HEK293 (cell line): ENCODE data around the gene GALNT2.

Experiments used
- KLF1 ChIP-seq: fragments of 450-650 bp; formaldehyde crosslinking; IDR thresholded peaks from 2 replicates; pipeline ENCODE4 v1.5.1; 2016; ENCODE audit warnings: missing biosample characterization, missing genetic modification characterization
- REST ChIP-seq: fragments of 450-650 bp; formaldehyde crosslinking; IDR thresholded peaks from 2 replicates; pipeline ENCODE4 v1.5.1; 2016; ENCODE audit warnings: missing biosample characterization, missing genetic modification characterization
- TRIM28 ChIP-seq: IDR thresholded peaks from 2 replicates; pipeline ENCODE4 v1.6.1; 2011; ENCODE audit warnings: low read length, control low read depth, borderline replicate concordance
- ZBTB21 ChIP-seq: fragments of 450-650 bp; formaldehyde crosslinking; IDR thresholded peaks from 2 replicates; pipeline ENCODE4 v1.5.1; 2017; ENCODE audit warnings: missing biosample characterization, missing genetic modification characterization
- ZFP41 ChIP-seq: fragments of 450-650 bp; formaldehyde crosslinking; IDR thresholded peaks from 2 replicates; pipeline ENCODE4 v1.5.1; 2016; ENCODE audit warnings: missing biosample characterization, missing genetic modification characterization, borderline replicate concordance
- ZNF433 ChIP-seq: fragments of 450-650 bp; formaldehyde crosslinking; IDR thresholded peaks from 2 replicates; pipeline ENCODE4 v1.5.1; 2016; ENCODE audit warnings: missing biosample characterization, missing genetic modification characterization, low read depth
- TF ChIP-seq, protein P1 (sequence below): fragments of 450-650 bp; formaldehyde crosslinking; conservative IDR thresholded peaks from 2 replicates; pipeline ENCODE4 v1.5.1; 2016; ENCODE audit warnings: low read depth, missing biosample characterization, missing genetic modification characterization
- TF ChIP-seq, protein P2 (sequence below): fragments of 450-650 bp; formaldehyde crosslinking; IDR thresholded peaks from 2 replicates; pipeline ENCODE4 v1.5.1; 2016; ENCODE audit warnings: missing biosample characterization, missing genetic modification characterization
- TF ChIP-seq, protein P3 (sequence below): fragments of 450-650 bp; formaldehyde crosslinking; IDR thresholded peaks from 2 replicates; pipeline ENCODE4 v1.5.1; 2017; ENCODE audit warnings: missing biosample characterization, missing genetic modification characterization

GRCh38 chr1:230308039-230308438 lies 241.0 kb downstream of the GALNT2 start:
- TF ChIP-seq, protein P1, sequence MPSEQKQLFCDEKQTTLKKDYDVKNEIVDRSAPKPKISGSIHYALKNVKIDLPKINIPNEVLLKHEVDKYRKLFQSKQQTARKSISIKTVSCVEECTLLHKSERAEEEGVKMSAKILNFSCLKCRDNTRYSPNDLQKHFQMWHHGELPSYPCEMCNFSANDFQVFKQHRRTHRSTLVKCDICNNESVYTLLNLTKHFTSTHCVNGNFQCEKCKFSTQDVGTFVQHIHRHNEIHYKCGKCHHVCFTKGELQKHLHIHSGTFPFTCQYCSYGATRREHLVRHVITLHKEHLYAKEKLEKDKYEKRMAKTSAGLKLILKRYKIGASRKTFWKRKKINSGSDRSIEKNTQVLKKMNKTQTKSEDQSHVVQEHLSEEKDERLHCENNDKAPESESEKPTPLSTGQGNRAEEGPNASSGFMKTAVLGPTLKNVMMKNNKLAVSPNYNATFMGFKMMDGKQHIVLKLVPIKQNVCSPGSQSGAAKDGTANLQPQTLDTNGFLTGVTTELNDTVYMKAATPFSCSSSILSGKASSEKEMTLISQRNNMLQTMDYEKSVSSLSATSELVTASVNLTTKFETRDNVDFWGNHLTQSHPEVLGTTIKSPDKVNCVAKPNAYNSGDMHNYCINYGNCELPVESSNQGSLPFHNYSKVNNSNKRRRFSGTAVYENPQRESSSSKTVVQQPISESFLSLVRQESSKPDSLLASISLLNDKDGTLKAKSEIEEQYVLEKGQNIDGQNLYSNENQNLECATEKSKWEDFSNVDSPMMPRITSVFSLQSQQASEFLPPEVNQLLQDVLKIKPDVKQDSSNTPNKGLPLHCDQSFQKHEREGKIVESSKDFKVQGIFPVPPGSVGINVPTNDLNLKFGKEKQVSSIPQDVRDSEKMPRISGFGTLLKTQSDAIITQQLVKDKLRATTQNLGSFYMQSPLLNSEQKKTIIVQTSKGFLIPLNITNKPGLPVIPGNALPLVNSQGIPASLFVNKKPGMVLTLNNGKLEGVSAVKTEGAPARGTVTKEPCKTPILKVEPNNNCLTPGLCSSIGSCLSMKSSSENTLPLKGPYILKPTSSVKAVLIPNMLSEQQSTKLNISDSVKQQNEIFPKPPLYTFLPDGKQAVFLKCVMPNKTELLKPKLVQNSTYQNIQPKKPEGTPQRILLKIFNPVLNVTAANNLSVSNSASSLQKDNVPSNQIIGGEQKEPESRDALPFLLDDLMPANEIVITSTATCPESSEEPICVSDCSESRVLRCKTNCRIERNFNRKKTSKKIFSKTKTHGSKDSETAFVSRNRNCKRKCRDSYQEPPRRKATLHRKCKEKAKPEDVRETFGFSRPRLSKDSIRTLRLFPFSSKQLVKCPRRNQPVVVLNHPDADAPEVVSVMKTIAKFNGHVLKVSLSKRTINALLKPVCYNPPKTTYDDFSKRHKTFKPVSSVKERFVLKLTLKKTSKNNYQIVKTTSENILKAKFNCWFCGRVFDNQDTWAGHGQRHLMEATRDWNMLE (tag by site-specific recombination) = no peak
- TF ChIP-seq, protein P2, sequence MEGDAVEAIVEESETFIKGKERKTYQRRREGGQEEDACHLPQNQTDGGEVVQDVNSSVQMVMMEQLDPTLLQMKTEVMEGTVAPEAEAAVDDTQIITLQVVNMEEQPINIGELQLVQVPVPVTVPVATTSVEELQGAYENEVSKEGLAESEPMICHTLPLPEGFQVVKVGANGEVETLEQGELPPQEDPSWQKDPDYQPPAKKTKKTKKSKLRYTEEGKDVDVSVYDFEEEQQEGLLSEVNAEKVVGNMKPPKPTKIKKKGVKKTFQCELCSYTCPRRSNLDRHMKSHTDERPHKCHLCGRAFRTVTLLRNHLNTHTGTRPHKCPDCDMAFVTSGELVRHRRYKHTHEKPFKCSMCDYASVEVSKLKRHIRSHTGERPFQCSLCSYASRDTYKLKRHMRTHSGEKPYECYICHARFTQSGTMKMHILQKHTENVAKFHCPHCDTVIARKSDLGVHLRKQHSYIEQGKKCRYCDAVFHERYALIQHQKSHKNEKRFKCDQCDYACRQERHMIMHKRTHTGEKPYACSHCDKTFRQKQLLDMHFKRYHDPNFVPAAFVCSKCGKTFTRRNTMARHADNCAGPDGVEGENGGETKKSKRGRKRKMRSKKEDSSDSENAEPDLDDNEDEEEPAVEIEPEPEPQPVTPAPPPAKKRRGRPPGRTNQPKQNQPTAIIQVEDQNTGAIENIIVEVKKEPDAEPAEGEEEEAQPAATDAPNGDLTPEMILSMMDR (tag by site-specific recombination) = no peak
- TF ChIP-seq TRIM28 (no peak), REST (no peak), KLF1 (tag by site-specific recombination) (no peak), ZBTB21 (no peak), ZFP41 (no peak), ZNF433 (tag by site-specific recombination) (no peak)
- TF ChIP-seq, protein P3, sequence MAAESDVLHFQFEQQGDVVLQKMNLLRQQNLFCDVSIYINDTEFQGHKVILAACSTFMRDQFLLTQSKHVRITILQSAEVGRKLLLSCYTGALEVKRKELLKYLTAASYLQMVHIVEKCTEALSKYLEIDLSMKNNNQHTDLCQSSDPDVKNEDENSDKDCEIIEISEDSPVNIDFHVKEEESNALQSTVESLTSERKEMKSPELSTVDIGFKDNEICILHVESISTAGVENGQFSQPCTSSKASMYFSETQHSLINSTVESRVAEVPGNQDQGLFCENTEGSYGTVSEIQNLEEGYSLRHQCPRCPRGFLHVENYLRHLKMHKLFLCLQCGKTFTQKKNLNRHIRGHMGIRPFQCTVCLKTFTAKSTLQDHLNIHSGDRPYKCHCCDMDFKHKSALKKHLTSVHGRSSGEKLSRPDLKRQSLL = no peak
